ENCODE data around the gene LYZL1. TPM values are rescaled to one million over a fixed set of nuclear protein-coding genes. Genes with fewer than 3 reads are reported as not detected.
"Not testable (repeated sequence)": the region's sequence is repeated elsewhere in the genome, so short reads cannot be mapped to it uniquely, and the experiment has no call there.

LYZL1 gene
- total RNA-seq, 1 donor, result not detected

DNA sequence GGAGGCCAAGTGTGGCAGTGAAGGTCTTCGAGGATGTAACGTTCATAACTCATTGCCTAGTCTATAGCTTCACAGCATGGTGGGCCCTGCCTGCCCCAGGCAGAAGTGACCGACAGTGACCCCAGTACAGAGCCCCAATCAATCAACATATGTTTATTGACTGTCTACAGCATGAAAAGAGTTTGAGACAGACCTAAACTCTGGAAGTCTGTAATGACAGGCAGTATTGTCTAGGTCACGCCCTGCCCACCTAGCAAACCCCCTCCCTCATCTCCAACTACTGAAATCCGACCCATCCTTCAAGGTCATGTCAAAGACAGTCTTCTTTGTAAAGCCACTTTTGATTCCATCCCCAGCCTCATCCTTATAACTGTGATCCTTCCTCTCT is 43.9 kb downstream of the LYZL1 start:
- Histone ChIP-seq H3K9me3 (ENCODE audit: low read depth, low read length) (no peaks in the 10 kb centered on the region), H3K4me3 (ENCODE audit: insufficient read depth, low read length) (no peak overlapping the region), H3K4me1 (ENCODE audit: insufficient read depth, low read length) (peaks cover 18% of the 10 kb centered on the region), H4K20me1 (ENCODE audit: insufficient read depth, low read length) (no peaks in the 10 kb centered on the region), H3K4me2 (ENCODE audit: insufficient read depth, low read length) (no peak overlapping the region), H3K27ac (ENCODE audit: low read depth, low read length) (no peak overlapping the region), H3K36me3 (ENCODE audit: insufficient read depth, low read length) (no peaks in the 10 kb centered on the region), H3K27me3 (ENCODE audit: insufficient read depth, low read length) (no peaks in the 10 kb centered on the region), H3K79me2 (ENCODE audit: insufficient read depth, low read length) (no peaks in the 10 kb centered on the region), H2AFZ (ENCODE audit: low read length) (no peak overlapping the region)
- TF ChIP-seq, protein P1, sequence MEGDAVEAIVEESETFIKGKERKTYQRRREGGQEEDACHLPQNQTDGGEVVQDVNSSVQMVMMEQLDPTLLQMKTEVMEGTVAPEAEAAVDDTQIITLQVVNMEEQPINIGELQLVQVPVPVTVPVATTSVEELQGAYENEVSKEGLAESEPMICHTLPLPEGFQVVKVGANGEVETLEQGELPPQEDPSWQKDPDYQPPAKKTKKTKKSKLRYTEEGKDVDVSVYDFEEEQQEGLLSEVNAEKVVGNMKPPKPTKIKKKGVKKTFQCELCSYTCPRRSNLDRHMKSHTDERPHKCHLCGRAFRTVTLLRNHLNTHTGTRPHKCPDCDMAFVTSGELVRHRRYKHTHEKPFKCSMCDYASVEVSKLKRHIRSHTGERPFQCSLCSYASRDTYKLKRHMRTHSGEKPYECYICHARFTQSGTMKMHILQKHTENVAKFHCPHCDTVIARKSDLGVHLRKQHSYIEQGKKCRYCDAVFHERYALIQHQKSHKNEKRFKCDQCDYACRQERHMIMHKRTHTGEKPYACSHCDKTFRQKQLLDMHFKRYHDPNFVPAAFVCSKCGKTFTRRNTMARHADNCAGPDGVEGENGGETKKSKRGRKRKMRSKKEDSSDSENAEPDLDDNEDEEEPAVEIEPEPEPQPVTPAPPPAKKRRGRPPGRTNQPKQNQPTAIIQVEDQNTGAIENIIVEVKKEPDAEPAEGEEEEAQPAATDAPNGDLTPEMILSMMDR (IDR thresholded peaks at IDR 0.05; ENCODE audit: extremely low read depth, low read depth, low read length), result no peak
- DNase-seq (ENCODE audit: insufficient read length, low spot score, missing footprints), result no peak

DNA sequence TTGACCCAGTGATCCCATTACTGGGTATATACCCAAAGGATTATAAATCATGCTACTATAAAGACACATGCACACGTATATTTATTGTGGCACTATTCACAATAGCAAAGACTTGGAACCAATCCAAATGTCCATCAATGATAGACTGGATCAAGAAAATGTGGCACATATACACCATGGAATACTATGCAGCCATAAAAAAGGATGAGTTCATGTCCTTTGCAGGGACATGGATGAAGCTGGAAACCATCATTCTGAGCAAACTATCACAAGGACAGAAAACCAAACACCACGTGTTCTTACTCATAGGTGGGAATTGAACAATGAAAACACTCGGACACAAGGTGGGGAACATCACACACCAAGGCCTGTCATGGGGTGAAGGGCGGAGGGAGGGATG is 48.7 kb downstream of the LYZL1 start:
- H2AFZ ChIP-seq (ENCODE audit: low read length); H3K4me3 ChIP-seq (ENCODE audit: insufficient read depth, low read length); H4K20me1 ChIP-seq (ENCODE audit: insufficient read depth, low read length); H3K36me3 ChIP-seq (ENCODE audit: insufficient read depth, low read length); H3K9me3 ChIP-seq (ENCODE audit: low read depth, low read length); H3K27me3 ChIP-seq (ENCODE audit: insufficient read depth, low read length); H3K27ac ChIP-seq (ENCODE audit: low read depth, low read length); H3K4me1 ChIP-seq (ENCODE audit: insufficient read depth, low read length); H3K79me2 ChIP-seq (ENCODE audit: insufficient read depth, low read length); H3K4me2 ChIP-seq (ENCODE audit: insufficient read depth, low read length); DNase-seq (ENCODE audit: insufficient read length, low spot score, missing footprints): not testable (repeated sequence)

DNA sequence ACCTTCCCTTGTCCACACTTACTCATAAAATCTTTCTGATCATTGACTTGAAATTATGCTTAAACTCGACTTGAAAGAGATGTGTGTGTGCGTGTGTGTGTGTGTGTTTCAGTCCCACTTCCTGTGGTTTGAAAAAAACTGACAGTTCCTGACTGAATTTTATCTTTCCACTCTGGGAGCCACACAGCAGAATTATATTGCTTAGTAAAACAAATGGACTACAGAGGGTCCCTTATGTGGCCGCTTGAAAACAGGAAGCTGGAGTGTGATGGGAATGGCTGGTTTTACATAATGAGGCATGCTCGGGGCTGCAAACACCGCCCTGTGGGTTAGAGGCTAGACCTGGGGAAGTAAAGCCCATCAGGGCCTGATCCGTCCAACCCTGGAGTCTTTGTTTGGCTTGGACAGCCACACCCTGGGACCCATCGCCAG is 54.8 kb downstream of the LYZL1 start:
- H3K36me3 ChIP-seq (ENCODE audit: insufficient read depth, low read length), result no peaks in the 10 kb centered on the region
- peak overlapping the region; percentile 1 for H3K4me3 ChIP-seq (ENCODE audit: insufficient read depth, low read length)
- DNase-seq (ENCODE audit: insufficient read length, low spot score, missing footprints), result no peak
- no peaks in the 10 kb centered on the region for H3K9me3 ChIP-seq (ENCODE audit: low read depth, low read length)
- peak overlapping the region; percentile 67 for H3K4me2 ChIP-seq (ENCODE audit: insufficient read depth, low read length)
- peak overlapping the region; percentile 56 for H2AFZ ChIP-seq (ENCODE audit: low read length)
- no peaks in the 10 kb centered on the region for H4K20me1 ChIP-seq (ENCODE audit: insufficient read depth, low read length)
- no peaks in the 10 kb centered on the region for H3K27me3 ChIP-seq (ENCODE audit: insufficient read depth, low read length)
- TF ChIP-seq, protein P1 (IDR thresholded peaks at IDR 0.05; ENCODE audit: extremely low read depth, low read depth, low read length), result no peak
- peaks cover 18% of the 10 kb centered on the region for H3K4me1 ChIP-seq (ENCODE audit: insufficient read depth, low read length)
- H3K79me2 ChIP-seq (ENCODE audit: insufficient read depth, low read length), result no peaks in the 10 kb centered on the region
- H3K27ac ChIP-seq (ENCODE audit: low read depth, low read length), result peak overlapping the region; percentile 83

DNA sequence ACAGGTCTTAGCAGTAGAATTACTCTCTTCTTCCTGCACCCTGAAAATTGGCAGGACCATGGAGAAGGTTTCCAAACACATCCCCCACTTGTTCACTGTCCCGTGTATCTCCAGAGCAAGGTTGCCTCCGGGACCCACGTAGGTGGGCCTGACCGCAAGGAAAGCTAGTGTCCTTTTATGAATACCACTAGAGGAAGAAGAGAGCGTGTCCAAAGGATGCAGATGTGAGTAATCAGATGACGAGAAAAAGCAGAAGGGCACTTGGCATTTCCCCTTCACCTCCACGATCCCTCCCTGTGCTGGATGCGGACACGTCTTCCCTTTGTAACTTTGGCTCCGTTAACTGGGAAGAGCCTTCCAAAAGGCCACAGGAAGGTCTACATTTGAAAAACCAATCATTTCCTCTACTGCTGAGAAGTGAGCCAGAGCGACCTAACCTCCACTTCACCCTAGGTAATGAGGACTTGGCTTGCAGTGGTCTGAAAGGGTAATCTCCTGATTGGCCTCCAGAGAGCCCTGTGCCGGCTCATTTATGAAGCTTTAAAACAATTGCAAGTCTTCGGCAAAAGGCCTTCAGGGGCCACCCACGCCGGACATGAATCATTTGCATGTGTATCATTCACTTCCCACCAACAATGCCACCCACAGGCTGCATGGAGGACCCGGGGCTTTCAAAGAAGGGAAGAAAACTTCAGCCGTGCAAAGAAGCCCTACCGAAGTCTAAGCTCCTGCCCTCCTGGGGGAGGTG is 55.4 kb downstream of the LYZL1 start:
- Histone ChIP-seq H2AFZ (ENCODE audit: low read length) (peak overlapping the region; percentile 56), H3K36me3 (ENCODE audit: insufficient read depth, low read length) (no peaks in the 10 kb centered on the region), H3K9me3 (ENCODE audit: low read depth, low read length) (no peaks in the 10 kb centered on the region), H3K4me1 (ENCODE audit: insufficient read depth, low read length) (peaks cover 18% of the 10 kb centered on the region), H3K79me2 (ENCODE audit: insufficient read depth, low read length) (no peaks in the 10 kb centered on the region), H3K27me3 (ENCODE audit: insufficient read depth, low read length) (no peaks in the 10 kb centered on the region), H3K4me3 (ENCODE audit: insufficient read depth, low read length) (peak overlapping the region; percentile 1), H3K4me2 (ENCODE audit: insufficient read depth, low read length) (peak overlapping the region; percentile 67), H3K27ac (ENCODE audit: low read depth, low read length) (peak overlapping the region; percentile 83), H4K20me1 (ENCODE audit: insufficient read depth, low read length) (no peaks in the 10 kb centered on the region)
- peak; percentile 89 for DNase-seq (ENCODE audit: insufficient read length, low spot score, missing footprints)
- TF ChIP-seq, protein P1 (IDR thresholded peaks at IDR 0.05; ENCODE audit: extremely low read depth, low read depth, low read length), result no peak

All from osteoblast (primary cell).